ENCODE measurements around the gene BUD31. TPM values are rescaled to one million over a fixed set of nuclear protein-coding genes. Genes with fewer than 3 reads are reported as not detected.
"Not testable (repeated sequence)": the region's sequence is repeated elsewhere in the genome, so short reads cannot be mapped to it uniquely, and the experiment has no call there.

The BUD31 gene
- total and polyA plus RNA-seq, 4 donors = 18.5 to 55.9 (median 32.0) TPM

GRCh38 chr7:99410635-99411034, 1.9 kb downstream of the BUD31 start (continued):
- TF ChIP-seq, protein P1, sequence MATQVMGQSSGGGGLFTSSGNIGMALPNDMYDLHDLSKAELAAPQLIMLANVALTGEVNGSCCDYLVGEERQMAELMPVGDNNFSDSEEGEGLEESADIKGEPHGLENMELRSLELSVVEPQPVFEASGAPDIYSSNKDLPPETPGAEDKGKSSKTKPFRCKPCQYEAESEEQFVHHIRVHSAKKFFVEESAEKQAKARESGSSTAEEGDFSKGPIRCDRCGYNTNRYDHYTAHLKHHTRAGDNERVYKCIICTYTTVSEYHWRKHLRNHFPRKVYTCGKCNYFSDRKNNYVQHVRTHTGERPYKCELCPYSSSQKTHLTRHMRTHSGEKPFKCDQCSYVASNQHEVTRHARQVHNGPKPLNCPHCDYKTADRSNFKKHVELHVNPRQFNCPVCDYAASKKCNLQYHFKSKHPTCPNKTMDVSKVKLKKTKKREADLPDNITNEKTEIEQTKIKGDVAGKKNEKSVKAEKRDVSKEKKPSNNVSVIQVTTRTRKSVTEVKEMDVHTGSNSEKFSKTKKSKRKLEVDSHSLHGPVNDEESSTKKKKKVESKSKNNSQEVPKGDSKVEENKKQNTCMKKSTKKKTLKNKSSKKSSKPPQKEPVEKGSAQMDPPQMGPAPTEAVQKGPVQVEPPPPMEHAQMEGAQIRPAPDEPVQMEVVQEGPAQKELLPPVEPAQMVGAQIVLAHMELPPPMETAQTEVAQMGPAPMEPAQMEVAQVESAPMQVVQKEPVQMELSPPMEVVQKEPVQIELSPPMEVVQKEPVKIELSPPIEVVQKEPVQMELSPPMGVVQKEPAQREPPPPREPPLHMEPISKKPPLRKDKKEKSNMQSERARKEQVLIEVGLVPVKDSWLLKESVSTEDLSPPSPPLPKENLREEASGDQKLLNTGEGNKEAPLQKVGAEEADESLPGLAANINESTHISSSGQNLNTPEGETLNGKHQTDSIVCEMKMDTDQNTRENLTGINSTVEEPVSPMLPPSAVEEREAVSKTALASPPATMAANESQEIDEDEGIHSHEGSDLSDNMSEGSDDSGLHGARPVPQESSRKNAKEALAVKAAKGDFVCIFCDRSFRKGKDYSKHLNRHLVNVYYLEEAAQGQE (IDR thresholded peaks at IDR 0.05) = no peak
- no peak for TF ChIP-seq FOXA1 (IDR thresholded peaks at IDR 0.05)

- peak overlapping the region; percentile 32 to 71 for H3K27ac ChIP-seq (ENCODE audit: low read depth in 1 of 2, low read length in 2 of 2)
- H3K9me3 ChIP-seq (ENCODE audit: control insufficient read depth in 4 of 4, low read length in 3 of 4); H3K27me3 ChIP-seq (ENCODE audit: control insufficient read depth in 4 of 4, insufficient read depth in 4 of 4, low read length in 3 of 4); DNase-seq (ENCODE audit: low spot score); H3K9ac ChIP-seq (ENCODE audit: low read depth in 1 of 2, low read length in 2 of 2); H3K4me3 ChIP-seq (ENCODE audit: low read depth in 1 of 3, low read length in 3 of 3): not testable (repeated sequence)
- TF ChIP-seq HNF4G (IDR thresholded peaks at IDR 0.05) (peak; percentile 68), HNF4A (conservative IDR thresholded peaks at IDR 0.05) (peak; percentile 67 to 71), CTCF (IDR thresholded peaks at IDR 0.05; ENCODE audit: low read depth, low read length, missing input control) (peak; percentile 64), RAD21 (IDR thresholded peaks at IDR 0.05) (peak; percentile 79 to 82)
- H3K36me3 ChIP-seq (ENCODE audit: control insufficient read depth in 4 of 4, insufficient read depth in 3 of 4, low read depth in 1 of 4, low read length in 3 of 4) = peaks cover 19 to 56% (median 42%) of the 10 kb centered on the region in 4 donors
- 42% methylated on average over 17 of the region's 17 CpGs for WGBS
- H3K4me1 ChIP-seq (ENCODE audit: control insufficient read depth in 4 of 4, insufficient read depth in 4 of 4, low read length in 3 of 4) = peaks cover 0 to 32% (median 17%) of the 10 kb centered on the region in 4 donors
Observed at GRCh38 chr7:99415513-99416127, 6.9 kb downstream of the BUD31 start.

DNA sequence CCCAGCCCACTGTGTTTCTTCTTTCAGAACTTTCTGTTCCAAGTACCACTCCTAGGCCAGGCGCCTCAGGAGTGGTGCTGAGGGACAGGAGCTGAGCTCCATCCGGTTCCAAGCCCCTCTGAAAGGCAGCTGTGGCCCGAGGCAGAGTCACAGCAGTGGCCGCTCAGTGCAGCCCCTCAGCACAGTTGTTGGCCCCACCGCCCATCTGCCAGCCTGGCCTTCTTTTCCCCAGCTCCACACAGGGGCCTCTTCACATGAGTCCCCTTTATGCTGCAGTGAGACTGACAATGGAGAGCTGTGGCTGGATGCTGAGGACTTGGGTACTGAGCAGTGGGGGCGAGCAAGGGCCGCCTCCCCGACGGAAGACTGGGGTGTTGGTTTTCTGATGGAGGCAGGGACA, 9.5 kb downstream of the BUD31 start:
- TF ChIP-seq GABPA (IDR thresholded peaks at IDR 0.05 in 1 of 2, conservative IDR thresholded peaks at IDR 0.05 in 1 of 2) = no peak
- no peak for TF ChIP-seq FOXA1 (IDR thresholded peaks at IDR 0.05)
- TF ChIP-seq, protein P2, sequence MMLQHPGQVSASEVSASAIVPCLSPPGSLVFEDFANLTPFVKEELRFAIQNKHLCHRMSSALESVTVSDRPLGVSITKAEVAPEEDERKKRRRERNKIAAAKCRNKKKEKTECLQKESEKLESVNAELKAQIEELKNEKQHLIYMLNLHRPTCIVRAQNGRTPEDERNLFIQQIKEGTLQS (IDR thresholded peaks at IDR 0.05) = no peak
- TF ChIP-seq HNF4A (conservative IDR thresholded peaks at IDR 0.05) = no peak
- TF ChIP-seq FOXA2 (IDR thresholded peaks at IDR 0.05) = no peak
- TF ChIP-seq, protein P1 (IDR thresholded peaks at IDR 0.05) = no peak
- TF ChIP-seq HNF4G (IDR thresholded peaks at IDR 0.05) = no peak
- TF ChIP-seq RXRA (IDR thresholded peaks at IDR 0.05) = no peak
- no peak for TF ChIP-seq NR2F2 (IDR thresholded peaks at IDR 0.05)
- TF ChIP-seq, protein P3, sequence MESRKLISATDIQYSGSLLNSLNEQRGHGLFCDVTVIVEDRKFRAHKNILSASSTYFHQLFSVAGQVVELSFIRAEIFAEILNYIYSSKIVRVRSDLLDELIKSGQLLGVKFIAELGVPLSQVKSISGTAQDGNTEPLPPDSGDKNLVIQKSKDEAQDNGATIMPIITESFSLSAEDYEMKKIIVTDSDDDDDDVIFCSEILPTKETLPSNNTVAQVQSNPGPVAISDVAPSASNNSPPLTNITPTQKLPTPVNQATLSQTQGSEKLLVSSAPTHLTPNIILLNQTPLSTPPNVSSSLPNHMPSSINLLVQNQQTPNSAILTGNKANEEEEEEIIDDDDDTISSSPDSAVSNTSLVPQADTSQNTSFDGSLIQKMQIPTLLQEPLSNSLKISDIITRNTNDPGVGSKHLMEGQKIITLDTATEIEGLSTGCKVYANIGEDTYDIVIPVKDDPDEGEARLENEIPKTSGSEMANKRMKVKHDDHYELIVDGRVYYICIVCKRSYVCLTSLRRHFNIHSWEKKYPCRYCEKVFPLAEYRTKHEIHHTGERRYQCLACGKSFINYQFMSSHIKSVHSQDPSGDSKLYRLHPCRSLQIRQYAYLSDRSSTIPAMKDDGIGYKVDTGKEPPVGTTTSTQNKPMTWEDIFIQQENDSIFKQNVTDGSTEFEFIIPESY (IDR thresholded peaks at IDR 0.05) = no peak
- no peak for TF ChIP-seq JUND (IDR thresholded peaks at IDR 0.05)
- no peak for TF ChIP-seq TAF1 (conservative IDR thresholded peaks at IDR 0.05)
- TF ChIP-seq, protein P4, sequence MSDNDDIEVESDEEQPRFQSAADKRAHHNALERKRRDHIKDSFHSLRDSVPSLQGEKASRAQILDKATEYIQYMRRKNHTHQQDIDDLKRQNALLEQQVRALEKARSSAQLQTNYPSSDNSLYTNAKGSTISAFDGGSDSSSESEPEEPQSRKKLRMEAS (IDR thresholded peaks at IDR 0.05) = no peak
- TF ChIP-seq RAD21 (IDR thresholded peaks at IDR 0.05) = no peak
- no peak overlapping the region for H3K4me3 ChIP-seq (ENCODE audit: low read depth in 1 of 3, low read length in 3 of 3)
- peaks cover 0 to 32% (median 17%) of the 10 kb centered on the region in 4 donors for H3K4me1 ChIP-seq (ENCODE audit: control insufficient read depth in 4 of 4, insufficient read depth in 4 of 4, low read length in 3 of 4)
- H3K9ac ChIP-seq (ENCODE audit: low read depth in 1 of 2, low read length in 2 of 2) = no peak overlapping the region
- no peaks in the 10 kb centered on the region for H3K9me3 ChIP-seq (ENCODE audit: control insufficient read depth in 4 of 4, low read length in 3 of 4)
- WGBS = 95% methylated on average over 9 of the region's 9 CpGs
- peak overlapping the region; percentile 23 to 47 for H3K27ac ChIP-seq (ENCODE audit: low read depth in 1 of 2, low read length in 2 of 2)
- DNase-seq (ENCODE audit: low spot score) = no peak
- H3K36me3 ChIP-seq (ENCODE audit: control insufficient read depth in 4 of 4, insufficient read depth in 3 of 4, low read depth in 1 of 4, low read length in 3 of 4) = peaks cover 16 to 50% (median 27%) of the 10 kb centered on the region in 4 donors
- H3K27me3 ChIP-seq (ENCODE audit: control insufficient read depth in 4 of 4, insufficient read depth in 4 of 4, low read length in 3 of 4) = no peaks in the 10 kb centered on the region

Data from liver (tissue), 9 donors.